Omental fat pad (tissue), 4 donors: ENCODE data around the gene C1QTNF6. TPM values are rescaled to one million over a fixed set of nuclear protein-coding genes. Genes with fewer than 3 reads are reported as not detected.

ENCODE experiments used
- ATAC-seq: fragments of 150-250 bp; one replicate; pipeline ENCODE4 v1.9.1; 2016; ENCODE audit warnings: mild to moderate bottlenecking, moderate library complexity; ENCODE audit not compliant: low FRiP score
- DNase-seq: peaks from one replicate; pipeline ENCODE4 v3.0.0-alpha.2; 2019; ENCODE audit warnings: low spot score
- CTCF ChIP-seq, 3 donors: fragments of 450-650 bp; IDR thresholded peaks; one replicate each; pipeline ENCODE4 v1.5.1; 2016 to 2017; ENCODE audit warnings: antibody characterized with exemption in 3 of 3, mild to moderate bottlenecking in 3 of 3, moderate library complexity in 2 of 3
- total RNA-seq, 4 donors: library from RNA; depleted of rRNA; stranded (reverse); fragments of >200 nt; gene quantifications; one replicate each; pipeline ENCODE4 v1.1.0, GENCODE V29; 2016

The C1QTNF6 gene
- total RNA-seq, 4 donors from 2014 or later, result 1.0 to 2.8 (median 1.4) TPM

GRCh38 chr22:37182101-37182948 lies 5.7 kb downstream of the C1QTNF6 start:
- TF ChIP-seq CTCF (IDR thresholded peaks at IDR 0.05), result no peak
- ATAC-seq (no peak), DNase-seq (no peak)

DNA sequence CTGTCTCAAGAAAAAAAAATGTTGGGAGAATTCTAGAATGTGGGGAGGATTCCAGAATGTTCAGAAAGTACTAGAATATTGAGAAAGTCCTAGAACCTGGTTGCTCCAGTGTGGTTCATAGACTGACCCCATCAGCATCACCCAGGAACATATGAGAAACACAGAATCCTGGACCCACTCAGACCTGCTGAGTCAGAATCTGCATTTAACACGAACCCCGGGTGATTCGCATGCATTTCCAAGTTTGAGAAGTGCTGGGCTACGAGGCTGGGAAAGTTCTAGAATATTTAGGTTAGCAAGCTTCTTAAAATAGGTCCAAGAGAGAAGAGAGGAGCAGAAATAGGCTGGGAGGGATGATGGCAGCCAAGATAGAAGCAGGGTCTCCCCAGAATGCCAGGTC lies 6.4 kb downstream of the C1QTNF6 start:
- no peak for TF ChIP-seq CTCF (IDR thresholded peaks at IDR 0.05)
- ATAC-seq (no peak), DNase-seq (no peak)

GRCh38 chr22:37180531-37181231 lies 7.4 kb downstream of the C1QTNF6 start:
- ATAC-seq, result no peak
- DNase-seq, result no peak
- no peak for TF ChIP-seq CTCF (IDR thresholded peaks at IDR 0.05)

- ATAC-seq (no peak), DNase-seq (no peak)
- no peak for TF ChIP-seq CTCF (IDR thresholded peaks at IDR 0.05)
Measured at GRCh38 chr22:37179622-37180420, 8.2 kb downstream of the C1QTNF6 start.

DNA sequence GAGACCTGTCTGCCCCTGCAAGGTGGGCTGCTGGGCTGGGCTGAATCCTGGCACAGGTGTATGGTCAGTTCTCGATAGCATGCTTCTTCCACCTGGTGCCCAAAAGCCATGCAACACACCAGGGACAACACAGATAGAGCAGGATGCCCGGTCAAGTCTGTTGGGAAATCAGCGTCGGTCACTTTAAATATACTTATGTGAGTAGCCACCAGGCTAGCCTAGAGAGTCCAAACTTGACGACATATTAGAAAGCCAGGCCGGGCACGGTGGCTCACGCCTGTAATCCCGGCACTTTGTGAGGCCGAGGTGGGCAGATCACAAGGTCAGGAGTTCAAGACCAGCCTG lies 8.9 kb downstream of the C1QTNF6 start:
- TF ChIP-seq CTCF (IDR thresholded peaks at IDR 0.05), result no peak
- no peak for ATAC-seq
- no peak for DNase-seq

- peak; percentile 25 for ATAC-seq
- DNase-seq, result no peak
- no peak for TF ChIP-seq CTCF (IDR thresholded peaks at IDR 0.05)
Measured at GRCh38 chr22:37178350-37179125, 9.5 kb downstream of the C1QTNF6 start.
